Measurements from ENCODE around the gene SLC3A2. TPM values are rescaled to one million over a fixed set of nuclear protein-coding genes. Genes with fewer than 3 reads are reported as not detected.

Gene SLC3A2
- total RNA-seq, 1 experiment from 2014 or later = 290 TPM

DNA sequence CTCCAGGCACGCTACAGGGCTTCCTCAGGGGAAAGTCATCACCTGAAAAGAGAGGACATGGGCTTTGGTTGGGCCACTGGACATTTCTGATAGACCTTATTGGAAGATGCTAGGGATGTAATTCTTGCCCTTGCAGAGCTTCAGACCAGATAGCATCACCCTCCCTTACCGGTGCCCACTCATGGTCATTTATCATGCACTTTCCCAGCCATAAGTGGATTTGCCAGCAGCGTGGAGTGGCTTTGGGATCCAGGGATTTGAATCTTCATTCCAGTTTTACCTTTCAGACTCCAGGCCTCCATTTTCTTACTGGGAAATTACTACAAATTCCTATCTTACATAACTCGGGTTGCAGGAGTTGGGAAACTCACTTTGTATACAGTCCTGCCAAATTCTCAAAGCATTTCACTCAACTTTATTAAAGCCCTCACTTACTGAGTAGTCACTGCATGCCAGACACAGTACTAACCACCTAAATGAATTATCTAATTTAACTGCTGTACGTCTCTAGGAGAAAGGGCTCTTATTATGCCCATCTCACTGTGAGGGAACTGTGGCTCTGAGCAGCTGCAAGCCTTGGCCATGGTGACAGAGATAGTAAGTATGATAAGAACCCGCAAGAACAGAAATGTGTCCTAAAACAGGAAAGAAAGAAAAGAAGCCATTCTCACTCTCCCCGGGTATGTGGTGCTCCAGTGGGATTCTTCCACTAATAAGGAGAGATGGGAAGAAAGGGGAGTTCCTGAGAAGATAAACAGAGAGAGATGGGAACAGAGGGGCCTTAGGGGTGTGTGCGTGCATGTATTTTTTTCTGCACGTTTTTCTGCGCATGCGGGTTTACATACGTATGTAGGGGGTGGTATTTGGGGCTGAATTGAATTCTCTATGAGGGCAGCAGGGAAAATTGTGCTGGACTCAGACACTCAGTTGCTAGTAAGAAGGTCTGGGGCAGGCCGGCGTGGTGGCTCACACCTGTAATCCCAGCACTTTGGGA, 30.7 kb downstream of the SLC3A2 start:
- no peak overlapping the region for H3K18ac ChIP-seq (ENCODE audit: insufficient read length, low read depth, low read length)
- H2BK12ac ChIP-seq (ENCODE audit: insufficient read length, low read depth, low read length) = no peak overlapping the region
- no peak overlapping the region for H4K5ac ChIP-seq (ENCODE audit: insufficient read length, low read depth, low read length)
- no peak overlapping the region for H3K14ac ChIP-seq (ENCODE audit: insufficient read depth, low read length)
- no peak overlapping the region for H3K9ac ChIP-seq (ENCODE audit: extremely low read depth, insufficient read length, low read length)
- WGBS (ENCODE audit: extremely low coverage, insufficient read length, low lambda C conversion rate) = no CpG with 5 or more reads among the region's 14 CpGs
- no peak overlapping the region for H3K23ac ChIP-seq (ENCODE audit: insufficient read length, low read depth, low read length)
- no peak overlapping the region for H3T11ph ChIP-seq (ENCODE audit: low read length)
- no peak overlapping the region for H2AFZ ChIP-seq (ENCODE audit: low read length)
- no peak overlapping the region for H3K4me2 ChIP-seq (ENCODE audit: insufficient read depth, insufficient read length, low read length)
- H2BK20ac ChIP-seq (ENCODE audit: low read depth, low read length, poor library complexity, severe bottlenecking) = no peak overlapping the region
- peaks cover 3% of the 10 kb centered on the region; the same call in 1 of the 2 replicates for H3K4me1 ChIP-seq (ENCODE audit: insufficient read depth, low read length)
- H3K9me3 ChIP-seq (ENCODE audit: control insufficient read depth, low read depth, low read length) = no peaks in the 10 kb centered on the region
- no peak overlapping the region for H2AK5ac ChIP-seq (ENCODE audit: insufficient read length, low read length)
- H3K79me1 ChIP-seq (ENCODE audit: insufficient read depth, low read depth, low read length, poor library complexity, severe bottlenecking) = no peaks in the 10 kb centered on the region
- no peak overlapping the region for H3K27ac ChIP-seq (ENCODE audit: insufficient read length, low read depth, low read length)
- no peak for DNase-seq
- H3K4ac ChIP-seq (ENCODE audit: low read depth, low read length) = no peak overlapping the region
- H3K79me2 ChIP-seq (ENCODE audit: insufficient read depth, low read length) = no peaks in the 10 kb centered on the region
- H2BK15ac ChIP-seq (ENCODE audit: low read depth, low read length) = no peak overlapping the region
- H4K8ac ChIP-seq (replicated peaks; ENCODE audit: insufficient read length, low read depth, low read length) = no peak overlapping the region
- Mint-ChIP-seq H3K27me3 (ENCODE audit: low read depth) (peaks cover 13% of the 10 kb centered on the region), H3K4me1 (peaks cover 21 to 22% of the 10 kb centered on the region in 2 experiments), H3K36me3 (ENCODE audit: insufficient read depth in 1 of 3, low read depth in 3 of 3) (peaks cover 0 to 6% (median 0%) of the 10 kb centered on the region in 3 experiments; a peak in 1 of 7 replicates), H3K4me3 (no peak overlapping the region), H3K9me3 (peaks cover 2 to 5% of the 10 kb centered on the region in 2 experiments; a peak in 2 of 5 replicates), H3K27ac (no peak overlapping the region)
- no peak overlapping the region for H2BK5ac ChIP-seq (ENCODE audit: insufficient read length, low read length)
- H4K20me1 ChIP-seq (ENCODE audit: control insufficient read depth, insufficient read depth, insufficient read length) = no peaks in the 10 kb centered on the region
- H2BK120ac ChIP-seq (ENCODE audit: low read depth, low read length, poor library complexity, severe bottlenecking) = no peak overlapping the region
- no peak overlapping the region for H3K56ac ChIP-seq (ENCODE audit: insufficient read length, low read depth, low read length)
- no peak overlapping the region for H4K91ac ChIP-seq (ENCODE audit: insufficient read length, low read depth, low read length)
- TF ChIP-seq, protein P1, sequence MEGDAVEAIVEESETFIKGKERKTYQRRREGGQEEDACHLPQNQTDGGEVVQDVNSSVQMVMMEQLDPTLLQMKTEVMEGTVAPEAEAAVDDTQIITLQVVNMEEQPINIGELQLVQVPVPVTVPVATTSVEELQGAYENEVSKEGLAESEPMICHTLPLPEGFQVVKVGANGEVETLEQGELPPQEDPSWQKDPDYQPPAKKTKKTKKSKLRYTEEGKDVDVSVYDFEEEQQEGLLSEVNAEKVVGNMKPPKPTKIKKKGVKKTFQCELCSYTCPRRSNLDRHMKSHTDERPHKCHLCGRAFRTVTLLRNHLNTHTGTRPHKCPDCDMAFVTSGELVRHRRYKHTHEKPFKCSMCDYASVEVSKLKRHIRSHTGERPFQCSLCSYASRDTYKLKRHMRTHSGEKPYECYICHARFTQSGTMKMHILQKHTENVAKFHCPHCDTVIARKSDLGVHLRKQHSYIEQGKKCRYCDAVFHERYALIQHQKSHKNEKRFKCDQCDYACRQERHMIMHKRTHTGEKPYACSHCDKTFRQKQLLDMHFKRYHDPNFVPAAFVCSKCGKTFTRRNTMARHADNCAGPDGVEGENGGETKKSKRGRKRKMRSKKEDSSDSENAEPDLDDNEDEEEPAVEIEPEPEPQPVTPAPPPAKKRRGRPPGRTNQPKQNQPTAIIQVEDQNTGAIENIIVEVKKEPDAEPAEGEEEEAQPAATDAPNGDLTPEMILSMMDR (conservative IDR thresholded peaks at IDR 0.05) = no peak
- peaks cover 2% of the 10 kb centered on the region for H3K27me3 ChIP-seq (ENCODE audit: insufficient read depth, low read length)
- H3K23me2 ChIP-seq (ENCODE audit: insufficient read length, low read depth, low read length, poor library complexity, severe bottlenecking) = no peaks in the 10 kb centered on the region

Data from H9 (cell line).